ENCODE results near the gene MEMO1.
"Not testable (repeated sequence)": the region's sequence is repeated elsewhere in the genome, so short reads cannot be mapped to it uniquely, and the experiment has no call there.

Gene MEMO1

GRCh38 chr2:31859959-31860358 is 150.8 kb downstream of the MEMO1 start:
- FAIRE-seq (no peak), DNase-seq (ENCODE audit: extremely low spot score, insufficient read length, low read depth) (no peak)

DNA sequence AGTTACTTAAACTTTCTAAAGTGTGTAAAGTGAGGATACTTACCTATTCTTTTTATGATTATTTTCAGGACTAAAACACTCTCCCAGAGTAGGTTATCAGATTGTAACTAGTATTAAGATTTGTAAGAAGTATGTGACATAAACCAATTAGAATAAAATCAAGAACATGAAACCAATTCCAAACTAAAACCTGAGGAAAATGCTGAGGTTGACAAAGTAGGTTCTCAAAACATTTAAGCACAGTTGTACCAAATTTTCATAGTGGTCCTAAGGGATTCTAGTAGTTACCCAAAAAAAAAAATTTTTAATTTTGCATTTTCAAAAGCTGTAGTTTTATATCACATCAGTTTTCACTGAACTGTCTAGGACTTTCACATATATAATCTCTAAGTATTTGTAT is 157.3 kb downstream of the MEMO1 start:
- no peak for FAIRE-seq
- DNase-seq (ENCODE audit: extremely low spot score, insufficient read length, low read depth) = no peak

- DNase-seq (ENCODE audit: extremely low spot score, insufficient read length, low read depth); FAIRE-seq: not testable (repeated sequence)
These were observed 168.7 kb downstream of the MEMO1 start for GRCh38 chr2:31842150-31842549.

DNA sequence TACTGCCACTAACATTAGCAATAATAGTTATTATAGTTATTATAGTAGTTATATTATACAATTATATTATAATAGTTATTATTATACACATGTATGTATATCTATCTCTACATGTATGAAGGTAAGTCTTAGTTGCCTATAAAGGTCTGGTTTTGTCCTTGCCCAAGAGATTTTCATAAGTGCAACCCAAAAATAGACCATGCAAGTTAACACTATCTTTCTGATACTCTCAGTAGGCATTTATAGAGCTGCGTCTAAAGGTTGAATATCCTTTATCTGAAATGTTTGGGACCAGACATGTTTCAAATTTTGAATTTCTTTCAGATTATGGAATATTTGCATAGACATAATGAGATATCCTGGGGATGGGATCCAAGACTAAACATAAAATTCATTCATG is 175.4 kb downstream of the MEMO1 start:
- FAIRE-seq (no peak), DNase-seq (ENCODE audit: extremely low spot score, insufficient read length, low read depth) (no peak)

- FAIRE-seq = no peak
- no peak for DNase-seq (ENCODE audit: extremely low spot score, insufficient read length, low read depth)
These were observed 178.4 kb downstream of the MEMO1 start for GRCh38 chr2:31832363-31832762.

- no peak for FAIRE-seq
- no peak for DNase-seq (ENCODE audit: extremely low spot score, insufficient read length, low read depth)
These were observed 179.2 kb downstream of the MEMO1 start for GRCh38 chr2:31831585-31831984.

DNA sequence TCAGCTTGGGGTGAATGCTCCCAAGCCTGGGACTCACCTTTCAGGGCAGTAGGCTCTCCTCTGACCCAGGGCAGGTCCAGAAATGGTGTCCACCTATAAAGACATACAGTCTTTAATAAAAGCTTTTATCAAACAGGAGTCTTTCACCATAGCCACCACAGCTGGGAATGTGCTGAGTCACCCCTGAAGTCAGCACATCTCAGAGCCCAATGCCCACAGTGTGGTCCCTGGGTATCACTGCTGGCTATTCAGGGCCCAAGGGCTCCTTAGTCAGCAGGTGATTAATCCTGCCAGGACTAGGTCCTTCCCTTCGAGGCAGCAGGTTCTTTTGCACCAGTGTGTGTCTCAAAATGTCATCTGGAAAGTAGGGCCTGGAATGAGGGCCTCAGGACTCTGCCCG is 181.9 kb downstream of the MEMO1 start:
- DNase-seq (ENCODE audit: extremely low spot score, insufficient read length, low read depth) = no peak
- FAIRE-seq = no peak

DNA sequence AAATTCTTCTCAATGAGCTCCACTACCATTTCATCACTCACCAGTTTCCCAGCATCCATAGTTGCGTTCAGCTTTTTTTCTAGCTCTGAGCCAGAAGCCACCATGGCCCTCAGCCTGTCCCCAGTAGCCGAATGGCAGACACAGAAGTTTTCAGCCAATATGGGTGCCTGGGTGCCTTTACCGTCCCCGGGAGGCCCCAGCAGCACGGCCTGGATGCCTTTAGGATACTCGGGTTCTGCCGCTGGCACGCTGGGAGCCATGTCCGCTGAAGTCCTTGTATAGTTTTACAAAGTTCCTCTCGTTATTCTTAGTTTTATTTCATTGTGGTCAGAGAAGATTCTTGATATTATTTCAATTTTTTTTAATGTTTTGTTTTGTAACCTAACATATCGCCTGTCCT is 187.2 kb downstream of the MEMO1 start:
- no peak for FAIRE-seq
- no peak for DNase-seq (ENCODE audit: extremely low spot score, insufficient read length, low read depth)

- no peak for FAIRE-seq
These were observed 188.2 kb downstream of the MEMO1 start for GRCh38 chr2:31822587-31822986.

More at GRCh38 chr2:31822587-31822986, 188.2 kb downstream of the MEMO1 start:
- DNase-seq (ENCODE audit: extremely low spot score, insufficient read length, low read depth) = no peak

All from GM18507 (cell line).